ENCODE data around the gene HACD4. TPM values are rescaled to one million over a fixed set of nuclear protein-coding genes. Genes with fewer than 3 reads are reported as not detected.

The HACD4 gene
- total and polyA plus RNA-seq, 12 donors: 1.2 to 13.7 (median 4.3) TPM

- intact Hi-C loops (cut with DNase I): no loop called here
- H3K27me3 ChIP-seq: no peaks in the 10 kb centered on the region
- peaks cover 16 to 26% of the 10 kb centered on the region in 2 donors for H3K4me1 ChIP-seq (replicated peaks in 1 of 2)
- no peak overlapping the region for H3K4me3 ChIP-seq
- WGBS, 4 donors: 81 to 89% (median 88%) methylated on average over 2 of the region's 2 CpGs
- peak in 3 of 7 donors; percentile 17 to 40 (median 38) for DNase-seq
- no peaks in the 10 kb centered on the region for H3K9me3 ChIP-seq (replicated peaks in 1 of 3)
- no peak for TF ChIP-seq CTCF (IDR thresholded peaks at IDR 0.05)
- TF ChIP-seq POLR2A (IDR thresholded peaks at IDR 0.05): no peak
- H3K36me3 ChIP-seq (replicated peaks in 1 of 2): peaks cover 0 to 6% of the 10 kb centered on the region in 2 donors
- H3K27ac ChIP-seq: peak overlapping the region in 1 of 5 donors; percentile 38
Observed at GRCh38 chr9:20990867-20991266, 40.6 kb downstream of the HACD4 start.

DNA sequence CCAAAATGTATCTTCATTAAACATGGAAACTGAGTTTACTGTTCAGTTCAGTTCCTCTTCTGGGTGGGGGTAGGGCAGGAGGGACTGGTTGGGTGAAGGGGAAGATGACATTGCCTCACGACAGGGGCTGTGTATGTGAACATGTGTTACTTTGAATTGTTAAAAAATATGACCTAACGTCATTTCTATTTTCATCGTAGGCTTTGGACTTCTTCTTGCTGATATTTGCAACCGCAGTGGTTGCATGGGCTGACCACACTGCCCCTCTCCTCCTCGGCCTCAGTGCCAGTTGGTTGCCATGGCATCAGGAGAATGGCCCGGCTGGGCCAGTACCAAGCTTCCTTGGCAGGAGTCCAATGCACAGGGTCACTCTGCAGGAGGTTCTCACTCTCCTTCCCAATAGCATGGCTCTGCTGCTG, 41.5 kb downstream of the HACD4 start:
- H3K4me1 ChIP-seq (replicated peaks in 1 of 2): peaks cover 16 to 27% of the 10 kb centered on the region in 2 donors
- no peaks in the 10 kb centered on the region for H3K9me3 ChIP-seq (replicated peaks in 1 of 3)
- H3K36me3 ChIP-seq (replicated peaks in 1 of 2): peaks cover 0 to 6% of the 10 kb centered on the region in 2 donors
- H3K27ac ChIP-seq: peak overlapping the region in 1 of 5 donors; percentile 38
- 67 to 82% (median 69%) methylated on average over 6 of the region's 6 CpGs for WGBS, 4 donors
- no peak overlapping the region for H3K4me3 ChIP-seq
- TF ChIP-seq POLR2A (IDR thresholded peaks at IDR 0.05): no peak
- no peak for TF ChIP-seq CTCF (IDR thresholded peaks at IDR 0.05)
- H3K27me3 ChIP-seq: no peaks in the 10 kb centered on the region
- DNase-seq: peak; percentile 42 to 68 (median 58)
- intact Hi-C loops (cut with DNase I): no loop called here

- TF ChIP-seq POLR2A (IDR thresholded peaks at IDR 0.05): no peak
- TF ChIP-seq CTCF (IDR thresholded peaks at IDR 0.05): no peak
- 40 to 49% (median 45%) methylated on average over 3 of the region's 3 CpGs for WGBS, 4 donors
Observed at GRCh38 chr9:20988671-20989315, 42.6 kb downstream of the HACD4 start.

GRCh38 chr9:20988061-20988460, 43.4 kb downstream of the HACD4 start:
- WGBS, 4 donors: 86 to 96% (median 94%) methylated on average over 3 of the region's 3 CpGs
- Histone ChIP-seq H3K4me3 (no peak overlapping the region), H3K4me1 (replicated peaks in 1 of 2) (peaks cover 16 to 27% of the 10 kb centered on the region in 2 donors), H3K9me3 (replicated peaks in 1 of 3) (no peaks in the 10 kb centered on the region), H3K27me3 (no peaks in the 10 kb centered on the region), H3K36me3 (replicated peaks in 1 of 2) (peaks cover 0 to 6% of the 10 kb centered on the region in 2 donors), H3K27ac (no peak overlapping the region)
- DNase-seq: no peak
- intact Hi-C loops (cut with DNase I): no loop called here
- TF ChIP-seq CTCF (IDR thresholded peaks at IDR 0.05) (no peak), POLR2A (IDR thresholded peaks at IDR 0.05) (no peak)

More at GRCh38 chr9:20988671-20989315, 42.6 kb downstream of the HACD4 start:
- no peak for DNase-seq
- peaks cover 0 to 6% of the 10 kb centered on the region in 2 donors for H3K36me3 ChIP-seq (replicated peaks in 1 of 2)
- H3K9me3 ChIP-seq (replicated peaks in 1 of 3): no peaks in the 10 kb centered on the region
- intact Hi-C loops (cut with DNase I): no loop called here
- peaks cover 16 to 27% of the 10 kb centered on the region in 2 donors for H3K4me1 ChIP-seq (replicated peaks in 1 of 2)
- no peak overlapping the region for H3K27ac ChIP-seq
- no peak overlapping the region for H3K4me3 ChIP-seq
- no peaks in the 10 kb centered on the region for H3K27me3 ChIP-seq
